ENCODE results near the gene APOBR.
"Not testable (repeated sequence)": the region's sequence is repeated elsewhere in the genome, so short reads cannot be mapped to it uniquely, and the experiment has no call there.

The APOBR gene

GRCh38 chr16:28526201-28527099 lies 32.0 kb downstream of the APOBR start:
- DNase-seq (ENCODE audit: low read depth): no peak

GRCh38 chr16:28527100-28527785 lies 32.8 kb downstream of the APOBR start:
- not testable (repeated sequence) for DNase-seq (ENCODE audit: low read depth)

- DNase-seq (ENCODE audit: low read depth): no peak
These were observed 33.5 kb downstream of the APOBR start for GRCh38 chr16:28527985-28528384.

- DNase-seq (ENCODE audit: low read depth): no peak
These were observed 34.0 kb downstream of the APOBR start for GRCh38 chr16:28528463-28528867.

GRCh38 chr16:28529124-28529523 lies 34.7 kb downstream of the APOBR start:
- no peak for DNase-seq (ENCODE audit: low read depth)

GRCh38 chr16:28531777-28532744 lies 37.6 kb downstream of the APOBR start:
- DNase-seq (ENCODE audit: low read depth): no peak

- DNase-seq (ENCODE audit: low read depth): no peak
These were observed 38.7 kb downstream of the APOBR start for GRCh38 chr16:28532940-28533647.

- DNase-seq (ENCODE audit: low read depth): no peak
These were observed 40.3 kb downstream of the APOBR start for GRCh38 chr16:28534542-28535373.

- no peak for DNase-seq (ENCODE audit: low read depth)
These were observed 42.6 kb downstream of the APOBR start for GRCh38 chr16:28537076-28537475.

- no peak for DNase-seq (ENCODE audit: low read depth)
These were observed 43.7 kb downstream of the APOBR start for GRCh38 chr16:28537964-28538732.

GRCh38 chr16:28538733-28539596 lies 44.5 kb downstream of the APOBR start, which contains the start of gene NUPR1:
Gene NUPR1 (minus strand): TSS chr16:28538974. CDS start chr16:28538907, 67 bp downstream.
- peak; percentile 60 for DNase-seq (ENCODE audit: low read depth)

GRCh38 chr16:28540346-28540745 lies 45.9 kb downstream of the APOBR start:
- no peak for DNase-seq (ENCODE audit: low read depth)

GRCh38 chr16:28542646-28543045 lies 48.2 kb downstream of the APOBR start:
- DNase-seq (ENCODE audit: low read depth): no peak

- DNase-seq (ENCODE audit: low read depth): no peak
These were observed 48.6 kb downstream of the APOBR start for GRCh38 chr16:28543072-28543471.

GRCh38 chr16:28544998-28545397 lies 50.6 kb downstream of the APOBR start:
- no peak for DNase-seq (ENCODE audit: low read depth)

- DNase-seq (ENCODE audit: low read depth): not testable (repeated sequence)
These were observed 51.5 kb downstream of the APOBR start for GRCh38 chr16:28545964-28546363.

- DNase-seq (ENCODE audit: low read depth): no peak
These were observed 52.2 kb downstream of the APOBR start for GRCh38 chr16:28546626-28547025.

- no peak for DNase-seq (ENCODE audit: low read depth)
These were observed 53.9 kb downstream of the APOBR start for GRCh38 chr16:28548306-28548802.

Measured in HS-5 (cell line).